ENCODE results near the gene TMEM232. TPM values are rescaled to one million over a fixed set of nuclear protein-coding genes. Genes with fewer than 3 reads are reported as not detected.

TMEM232 gene
- total and polyA plus RNA-seq, 2 donors (not counting 3 experiments of a cell fraction or from before 2014, with no cell fraction given), result 0.17 to 0.38 TPM

- intact Hi-C loops (cut with micrococcal nuclease) (no loop called here), dilution Hi-C loops (cut with MboI; ENCODE audit: extremely low pct_ligation_motif_present, low sequenced_read_pairs) (no loop called here)
- no peaks in the 10 kb centered on the region for H3K9me1 ChIP-seq (replicated peaks; ENCODE audit: control insufficient read depth, extremely low read depth, insufficient read depth, low read length)
- no peak overlapping the region for H3K27ac ChIP-seq (ENCODE audit: insufficient read depth, low read depth, low read length)
- no peak for TF ChIP-seq POLR2A (IDR thresholded peaks at IDR 0.05; ENCODE audit: low read depth, low read length)
- H4K20me1 ChIP-seq (replicated peaks; ENCODE audit: control insufficient read depth, extremely low read depth, insufficient read depth, low read length), result no peaks in the 10 kb centered on the region
- DNase-seq (ENCODE audit: low read depth, low spot score) (no peak), FAIRE-seq (no peak)
- H3K27me3 ChIP-seq (ENCODE audit: control insufficient read depth in 2 of 2, insufficient read depth in 2 of 2, low read length in 2 of 2), result no peaks in the 10 kb centered on the region
- H3K9ac ChIP-seq (replicated peaks; ENCODE audit: extremely low read depth, insufficient read depth, low read length), result no peak overlapping the region
- H3K4me1 ChIP-seq (ENCODE audit: control insufficient read depth, extremely low read depth, insufficient read depth, low read length), result no peaks in the 10 kb centered on the region
- no peaks in the 10 kb centered on the region for H3K9me3 ChIP-seq (replicated peaks; ENCODE audit: control insufficient read depth, insufficient read depth, low read length)
- ChIA-PET CTCF (no interaction called here), POLR2A (no interaction called here)
- no peak overlapping the region for H3K4me3 ChIP-seq (replicated peaks in 1 of 3; ENCODE audit: insufficient read depth in 1 of 3, low read depth in 1 of 3, low read length in 3 of 3)
- no peaks in the 10 kb centered on the region for H3K79me2 ChIP-seq (ENCODE audit: control insufficient read depth, insufficient read depth, low read length)
- no peaks in the 10 kb centered on the region for H3K36me3 ChIP-seq (ENCODE audit: control insufficient read depth in 2 of 2, extremely low read depth in 1 of 2, insufficient read depth in 2 of 2, low read length in 2 of 2)
- H3K4me2 ChIP-seq (ENCODE audit: insufficient read depth, low read length), result no peak overlapping the region
- no TSS peak for BruUV-seq (replicated peaks)
- H2AFZ ChIP-seq (ENCODE audit: low read depth, low read length), result no peak overlapping the region
Observed at GRCh38 chr5:110548171-110548570, 178.3 kb downstream of the TMEM232 start.

DNA sequence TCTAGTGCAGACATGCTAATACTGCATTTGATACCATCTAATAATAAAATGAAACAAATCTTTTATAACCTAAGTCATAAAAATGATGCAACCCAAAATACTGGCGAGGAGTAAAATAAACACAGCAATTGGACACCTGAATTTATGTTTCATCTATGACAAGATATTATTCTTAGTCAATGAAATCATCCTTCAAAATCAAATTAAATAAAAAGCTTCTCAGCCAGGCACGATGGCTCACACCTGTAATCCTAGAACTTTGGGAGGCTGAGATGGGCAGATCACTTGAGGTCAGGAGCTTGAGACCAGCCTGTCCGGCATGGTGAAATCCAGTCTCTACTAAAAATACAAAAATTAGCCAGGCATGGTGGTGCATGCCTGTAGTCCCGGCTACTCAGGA lies 179.0 kb downstream of the TMEM232 start:
- H3K4me2 ChIP-seq (ENCODE audit: insufficient read depth, low read length), result no peak overlapping the region
- H2AFZ ChIP-seq (ENCODE audit: low read depth, low read length), result no peak overlapping the region
- no peaks in the 10 kb centered on the region for H3K79me2 ChIP-seq (ENCODE audit: control insufficient read depth, insufficient read depth, low read length)
- dilution Hi-C loops (cut with MboI; ENCODE audit: extremely low pct_ligation_motif_present, low sequenced_read_pairs) (no loop called here), intact Hi-C loops (cut with micrococcal nuclease) (no loop called here)
- BruUV-seq (replicated peaks), result no TSS peak
- DNase-seq (ENCODE audit: low read depth, low spot score) (no peak), FAIRE-seq (no peak)
- no peaks in the 10 kb centered on the region for H3K9me1 ChIP-seq (replicated peaks; ENCODE audit: control insufficient read depth, extremely low read depth, insufficient read depth, low read length)
- H4K20me1 ChIP-seq (replicated peaks; ENCODE audit: control insufficient read depth, extremely low read depth, insufficient read depth, low read length), result no peaks in the 10 kb centered on the region
- TF ChIP-seq POLR2AphosphoS5 (IDR thresholded peaks at IDR 0.05; ENCODE audit: insufficient read depth, low read depth, low read length), result no peak
- TF ChIP-seq, protein P1, sequence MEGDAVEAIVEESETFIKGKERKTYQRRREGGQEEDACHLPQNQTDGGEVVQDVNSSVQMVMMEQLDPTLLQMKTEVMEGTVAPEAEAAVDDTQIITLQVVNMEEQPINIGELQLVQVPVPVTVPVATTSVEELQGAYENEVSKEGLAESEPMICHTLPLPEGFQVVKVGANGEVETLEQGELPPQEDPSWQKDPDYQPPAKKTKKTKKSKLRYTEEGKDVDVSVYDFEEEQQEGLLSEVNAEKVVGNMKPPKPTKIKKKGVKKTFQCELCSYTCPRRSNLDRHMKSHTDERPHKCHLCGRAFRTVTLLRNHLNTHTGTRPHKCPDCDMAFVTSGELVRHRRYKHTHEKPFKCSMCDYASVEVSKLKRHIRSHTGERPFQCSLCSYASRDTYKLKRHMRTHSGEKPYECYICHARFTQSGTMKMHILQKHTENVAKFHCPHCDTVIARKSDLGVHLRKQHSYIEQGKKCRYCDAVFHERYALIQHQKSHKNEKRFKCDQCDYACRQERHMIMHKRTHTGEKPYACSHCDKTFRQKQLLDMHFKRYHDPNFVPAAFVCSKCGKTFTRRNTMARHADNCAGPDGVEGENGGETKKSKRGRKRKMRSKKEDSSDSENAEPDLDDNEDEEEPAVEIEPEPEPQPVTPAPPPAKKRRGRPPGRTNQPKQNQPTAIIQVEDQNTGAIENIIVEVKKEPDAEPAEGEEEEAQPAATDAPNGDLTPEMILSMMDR (IDR thresholded peaks at IDR 0.05; ENCODE audit: extremely low read depth in 1 of 2, insufficient read depth in 1 of 2, low read depth in 1 of 2, low read length in 2 of 2), result no peak
- TF ChIP-seq GATA2 (IDR thresholded peaks at IDR 0.05; ENCODE audit: insufficient read depth, insufficient read length, low read depth, low read length), result no peak
- TF ChIP-seq, protein P2, sequence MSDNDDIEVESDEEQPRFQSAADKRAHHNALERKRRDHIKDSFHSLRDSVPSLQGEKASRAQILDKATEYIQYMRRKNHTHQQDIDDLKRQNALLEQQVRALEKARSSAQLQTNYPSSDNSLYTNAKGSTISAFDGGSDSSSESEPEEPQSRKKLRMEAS (IDR thresholded peaks at IDR 0.05; ENCODE audit: insufficient read depth, insufficient read length), result no peak
- no peak for TF ChIP-seq JUN (IDR thresholded peaks at IDR 0.05; ENCODE audit: borderline replicate concordance, insufficient read depth, insufficient read length, low read depth)
- TF ChIP-seq POLR2A (IDR thresholded peaks at IDR 0.05; ENCODE audit: low read depth, low read length), result no peak
- POLR2A ChIA-PET, result no interaction called here
- no peaks in the 10 kb centered on the region for H3K27me3 ChIP-seq (ENCODE audit: control insufficient read depth in 2 of 2, insufficient read depth in 2 of 2, low read length in 2 of 2)
- no peak overlapping the region for H3K9ac ChIP-seq (replicated peaks; ENCODE audit: extremely low read depth, insufficient read depth, low read length)
- no peaks in the 10 kb centered on the region for H3K4me1 ChIP-seq (ENCODE audit: control insufficient read depth, extremely low read depth, insufficient read depth, low read length)
- no peak overlapping the region for H3K4me3 ChIP-seq (replicated peaks in 1 of 3; ENCODE audit: insufficient read depth in 1 of 3, low read depth in 1 of 3, low read length in 3 of 3)
- no peaks in the 10 kb centered on the region for H3K9me3 ChIP-seq (replicated peaks; ENCODE audit: control insufficient read depth, insufficient read depth, low read length)
- H3K36me3 ChIP-seq (ENCODE audit: control insufficient read depth in 2 of 2, extremely low read depth in 1 of 2, insufficient read depth in 2 of 2, low read length in 2 of 2), result no peaks in the 10 kb centered on the region
- no peak overlapping the region for H3K27ac ChIP-seq (ENCODE audit: insufficient read depth, low read depth, low read length)
- CTCF ChIA-PET, result no interaction called here
